HEK293 (cell line): ENCODE measurements around the gene PI4KA.

Source experiments
- BCL11A ChIP-seq: fragments of 450-650 bp; formaldehyde crosslinking; IDR thresholded peaks from 2 replicates; pipeline ENCODE4 v1.5.1; 2016; ENCODE audit warnings: low read depth, missing biosample characterization, missing genetic modification characterization
- CTCF ChIP-seq: fragments of 450-650 bp; formaldehyde crosslinking; IDR thresholded peaks from 2 replicates; pipeline ENCODE4 v1.5.1; 2016; ENCODE audit warnings: missing biosample characterization, missing genetic modification characterization
- KLF8 ChIP-seq: fragments of 450-650 bp; formaldehyde crosslinking; IDR thresholded peaks from 2 replicates; pipeline ENCODE4 v1.5.1; 2016; ENCODE audit warnings: missing biosample characterization, missing genetic modification characterization
- SCRT2 ChIP-seq: fragments of 450-650 bp; formaldehyde crosslinking; IDR thresholded peaks from 2 replicates; pipeline ENCODE4 v1.5.1; 2016; ENCODE audit warnings: missing biosample characterization, missing genetic modification characterization
- SP7 ChIP-seq: fragments of 450-650 bp; formaldehyde crosslinking; IDR thresholded peaks from 2 replicates; pipeline ENCODE4 v1.5.1; 2016; ENCODE audit warnings: missing biosample characterization, missing genetic modification characterization
- ZNF214 ChIP-seq: fragments of 450-650 bp; formaldehyde crosslinking; IDR thresholded peaks from 2 replicates; pipeline ENCODE4 v1.5.1; 2017; ENCODE audit warnings: missing biosample characterization, mild to moderate bottlenecking, missing genetic modification characterization, borderline replicate concordance
- ZNF266 ChIP-seq: fragments of 450-650 bp; formaldehyde crosslinking; IDR thresholded peaks from 2 replicates; pipeline ENCODE4 v1.5.1; 2016; ENCODE audit warnings: missing biosample characterization, missing genetic modification characterization, low read depth
- ZNF274 ChIP-seq, 2 experiments: fragments of 200-500 bp in 1 of 2; fragments of 450-650 bp in 1 of 2; sonication (Bioruptor generic) in 1 of 2; formaldehyde crosslinking in 1 of 2; IDR thresholded peaks; 2 replicates each; pipeline versions ENCODE4 v1.5.1 to v1.6.1; 2014 to 2016; ENCODE audit warnings: borderline replicate concordance in 1 of 2, inconsistent platforms in 1 of 2, low read length in 1 of 2, missing biosample characterization in 1 of 2, missing genetic modification characterization in 1 of 2
- ZNF561 ChIP-seq: fragments of 450-650 bp; IDR thresholded peaks from 2 replicates; pipeline ENCODE4 v1.5.1; 2018; ENCODE audit warnings: missing biosample characterization, missing genetic modification characterization, borderline replicate concordance
- ZNF629 ChIP-seq: fragments of 450-650 bp; formaldehyde crosslinking; IDR thresholded peaks from 2 replicates; pipeline ENCODE4 v1.5.1; 2017; ENCODE audit warnings: missing biosample characterization, missing genetic modification characterization
- ZNF791 ChIP-seq: fragments of 450-650 bp; formaldehyde crosslinking; IDR thresholded peaks from 2 replicates; pipeline ENCODE4 v1.5.1; 2016; ENCODE audit warnings: missing biosample characterization, missing genetic modification characterization

DNA sequence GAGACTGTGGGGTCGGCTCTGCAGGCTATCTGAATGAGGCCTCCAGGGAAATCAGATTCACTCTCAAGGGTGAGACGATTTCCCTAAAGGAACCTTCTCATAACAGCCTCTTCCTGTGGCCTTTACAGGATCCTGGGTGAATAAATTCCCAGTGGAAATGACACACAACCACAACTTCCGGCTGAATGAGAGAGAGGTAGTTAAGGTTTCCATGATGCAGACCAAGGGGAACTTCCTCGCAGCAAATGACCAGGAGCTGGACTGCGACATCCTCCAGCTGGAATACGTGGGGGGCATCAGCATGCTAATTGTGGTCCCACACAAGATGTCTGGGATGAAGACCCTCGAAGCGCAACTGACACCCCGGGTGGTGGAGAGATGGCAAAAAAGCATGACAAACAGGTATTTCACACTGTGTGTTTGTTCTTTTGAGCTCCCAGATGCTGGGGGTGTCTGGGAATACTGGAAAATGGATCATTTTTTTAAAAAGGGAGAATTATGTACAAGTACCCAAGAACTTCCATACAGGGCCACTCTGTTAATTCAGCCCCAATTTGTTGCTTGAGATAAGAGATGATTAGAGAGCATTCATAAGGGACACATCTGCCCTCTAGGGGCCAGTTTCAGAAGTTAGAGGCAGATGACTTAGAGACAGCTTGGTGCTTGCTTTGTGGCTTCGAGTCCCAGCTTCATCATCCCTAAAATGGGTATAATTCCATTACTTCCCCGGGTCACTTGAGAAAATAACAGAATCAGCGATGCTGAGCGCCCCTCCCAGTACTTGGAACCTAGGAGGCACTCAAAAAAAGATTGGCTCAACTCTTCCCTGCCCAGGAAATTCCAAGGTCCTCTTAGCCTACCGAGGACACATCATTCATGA lies 74.5 kb downstream of the PI4KA start:
- TF ChIP-seq CTCF (tag by site-specific recombination) (peak; percentile 34; the same call in 1 of the 2 replicates), BCL11A (tag by site-specific recombination) (no peak), ZNF266 (tag by site-specific recombination) (no peak), ZNF629 (tag by site-specific recombination) (no peak), ZNF214 (tag by site-specific recombination) (no peak), SP7 (tag by site-specific recombination) (no peak), ZNF274 (IDR thresholded peaks at IDR 0.05; ENCODE audit: low read length) (no peak), ZNF274 (tag by site-specific recombination; IDR thresholded peaks at IDR 0.05; ENCODE audit: borderline replicate concordance) (no peak), SCRT2 (0 out of 2 replicates have a peak, but pooled peaks have one; percentile 18), ZNF791 (tag by site-specific recombination) (no peak), KLF8 (tag by site-specific recombination) (no peak), ZNF561 (tag by site-specific recombination) (no peak)
